NCI-H1436 (cell line): ENCODE measurements around the gene ZDHHC4.
A peak's percentile ranks its signal among the peaks of the same experiment; 100 is the strongest.
"Not testable (repeated sequence)": the region's sequence is repeated elsewhere in the genome, so short reads cannot be mapped to it uniquely, and the experiment has no call there.

Experiments used
- DNase-seq: peaks from one replicate; lab custom pipeline; 2025; lab: John Stamatoyannopoulos, UW

ZDHHC4 gene

DNA sequence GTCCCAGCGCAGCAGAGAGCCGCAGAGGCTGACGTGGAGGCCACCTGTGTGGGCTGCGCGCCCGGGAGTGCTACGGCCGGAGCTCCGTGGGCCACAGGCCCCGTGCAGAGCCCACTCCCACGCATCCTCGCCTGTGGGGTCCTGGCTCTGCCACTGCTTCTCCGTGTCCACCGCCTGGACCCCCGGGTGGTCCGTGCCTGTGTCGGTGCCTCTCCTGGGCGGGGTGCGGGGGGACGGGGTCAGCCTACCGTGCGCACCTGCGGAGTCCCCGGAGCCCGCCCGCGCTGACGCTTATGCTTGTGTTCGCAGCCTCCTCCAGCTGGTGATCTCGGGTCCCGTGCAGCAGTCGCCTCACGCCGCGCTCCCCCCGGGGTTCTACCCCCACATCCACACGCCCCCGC is 30.4 kb downstream of the ZDHHC4 start:
- no peak for DNase-seq

DNA sequence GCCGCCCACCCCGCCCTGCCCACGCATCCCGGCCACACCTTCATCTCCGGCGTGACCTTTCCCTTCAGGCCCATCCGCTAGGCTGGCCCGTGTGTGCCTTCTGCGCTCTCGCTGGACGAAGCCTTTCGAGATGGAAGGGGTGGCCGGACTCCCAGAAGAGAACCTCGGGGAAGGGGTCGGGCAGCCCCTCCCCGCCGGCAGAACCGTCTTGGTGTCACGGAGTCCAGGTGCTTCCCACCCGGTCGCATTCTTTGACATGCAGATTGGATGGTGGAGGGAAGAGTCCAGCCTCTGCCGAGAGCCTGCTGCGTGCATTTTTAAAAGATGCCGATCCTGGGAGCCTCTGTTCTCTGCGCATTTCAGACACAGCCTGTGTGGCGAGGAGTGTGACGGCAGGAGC is 30.8 kb downstream of the ZDHHC4 start:
- no peak for DNase-seq

GRCh38 chr7:6608794-6609193 is 31.5 kb downstream of the ZDHHC4 start:
- DNase-seq, result no peak

- DNase-seq, result no peak
These were observed 35.6 kb downstream of the ZDHHC4 start for GRCh38 chr7:6612819-6613218.

DNA sequence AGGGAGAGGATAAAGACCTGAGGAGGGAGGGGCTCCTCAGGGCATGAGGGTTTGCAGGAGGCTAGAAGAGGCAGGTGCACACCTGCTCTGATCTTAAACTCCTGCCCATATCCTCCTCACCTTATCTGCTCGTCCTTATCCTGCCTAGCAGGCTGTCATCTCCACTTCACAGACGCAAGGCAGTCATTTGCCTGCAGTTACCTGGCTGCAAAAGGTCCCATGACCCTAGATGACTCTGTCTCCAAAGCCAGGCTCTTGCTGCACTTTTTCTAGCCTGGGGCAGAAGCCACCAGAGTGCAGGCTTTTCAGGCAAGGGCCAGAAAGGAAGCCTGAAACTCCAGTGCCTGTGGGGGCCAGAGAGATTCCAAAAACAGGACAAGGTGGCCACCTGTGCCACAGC is 36.5 kb downstream of the ZDHHC4 start:
- no peak for DNase-seq

- peak; percentile 42 for DNase-seq
These were observed 37.9 kb downstream of the ZDHHC4 start, which contains the start of gene ZNF853 for GRCh38 chr7:6614953-6615722. Gene ZNF853 (plus strand): TSS chr7:6615610. CDS start chr7:6616175, 565 bp downstream.

DNA sequence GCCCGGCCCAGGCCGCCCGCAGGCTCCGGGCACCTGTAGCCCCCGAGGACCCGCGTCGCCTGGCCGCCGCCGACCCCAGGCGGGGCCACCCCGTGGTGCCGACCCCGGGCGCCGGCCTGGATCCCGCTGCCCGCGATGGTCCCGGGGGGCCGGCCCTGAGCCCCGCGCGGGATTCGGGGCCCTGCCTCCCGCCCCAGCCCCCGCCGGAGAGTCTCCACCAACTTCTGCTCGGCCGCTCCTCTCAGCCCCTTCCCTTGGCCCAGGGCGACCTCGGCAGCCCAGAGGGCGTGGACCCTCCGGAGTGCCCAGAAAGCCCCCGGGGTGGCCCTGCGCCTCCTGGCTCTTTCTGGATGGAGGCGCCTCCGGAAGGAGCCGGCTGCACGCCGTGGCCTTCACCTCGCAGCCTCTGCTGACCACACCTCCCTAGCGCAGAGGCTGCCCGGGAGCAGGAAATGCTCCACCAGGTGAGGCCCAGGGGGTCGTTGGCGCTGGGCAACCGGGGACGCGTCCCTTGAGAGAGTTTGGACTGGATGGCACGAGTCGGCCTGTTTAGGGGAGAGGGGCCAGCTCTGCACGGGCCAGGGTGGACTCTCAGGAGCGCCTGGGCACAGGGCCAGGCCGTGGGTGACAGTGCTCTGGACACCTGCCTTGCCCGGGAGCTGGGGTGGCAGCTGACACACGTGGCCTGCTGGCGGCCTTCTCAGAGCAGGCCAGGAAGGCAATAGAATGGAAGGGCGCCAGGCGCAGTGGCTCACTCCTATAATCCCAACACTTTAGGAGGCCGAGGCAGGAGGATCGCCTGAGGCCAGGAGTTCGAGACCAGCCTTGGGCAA is 38.7 kb downstream of the ZDHHC4 start:
- no peak for DNase-seq

DNA sequence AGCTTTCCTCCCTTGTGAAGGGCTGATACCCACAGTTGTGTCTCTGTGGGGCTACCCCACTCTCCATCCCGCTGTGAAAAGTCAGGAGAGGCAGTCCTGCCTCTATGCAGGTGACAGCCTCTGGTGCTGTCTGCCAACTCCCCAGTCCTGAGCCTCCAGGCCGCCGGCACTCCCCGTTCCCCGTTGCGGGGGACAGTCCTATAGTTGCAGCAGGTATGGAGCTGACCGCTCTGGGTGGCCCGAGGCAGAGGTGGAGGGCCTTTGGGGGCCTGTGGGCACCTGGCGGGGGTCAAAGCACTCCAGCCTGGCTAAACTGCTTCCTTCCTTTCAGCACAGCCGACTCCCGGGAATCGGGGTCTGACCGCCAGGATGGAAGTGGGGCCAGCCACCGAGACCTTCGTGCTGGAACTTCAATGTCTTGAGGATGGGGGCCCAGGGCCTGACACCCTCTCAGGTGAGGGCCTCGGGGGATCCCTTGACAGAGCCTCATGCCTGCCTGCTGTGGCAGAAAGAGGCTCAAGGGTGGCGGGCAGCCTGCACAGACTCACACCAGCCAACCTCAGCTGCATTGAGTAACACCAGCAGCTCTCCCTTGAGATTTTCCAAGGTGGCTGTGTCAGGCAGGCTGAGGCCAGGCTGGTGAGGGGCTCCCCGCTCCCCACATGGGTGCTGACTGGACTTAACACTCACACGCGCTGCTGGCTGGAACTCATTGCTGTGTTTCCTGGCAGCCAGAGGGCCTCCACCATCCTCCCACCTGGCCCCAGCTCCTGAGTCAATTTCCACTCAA is 39.8 kb downstream of the ZDHHC4 start:
- DNase-seq, result no peak

- DNase-seq, result no peak
These were observed 41.4 kb downstream of the ZDHHC4 start for GRCh38 chr7:6618621-6619020.

DNA sequence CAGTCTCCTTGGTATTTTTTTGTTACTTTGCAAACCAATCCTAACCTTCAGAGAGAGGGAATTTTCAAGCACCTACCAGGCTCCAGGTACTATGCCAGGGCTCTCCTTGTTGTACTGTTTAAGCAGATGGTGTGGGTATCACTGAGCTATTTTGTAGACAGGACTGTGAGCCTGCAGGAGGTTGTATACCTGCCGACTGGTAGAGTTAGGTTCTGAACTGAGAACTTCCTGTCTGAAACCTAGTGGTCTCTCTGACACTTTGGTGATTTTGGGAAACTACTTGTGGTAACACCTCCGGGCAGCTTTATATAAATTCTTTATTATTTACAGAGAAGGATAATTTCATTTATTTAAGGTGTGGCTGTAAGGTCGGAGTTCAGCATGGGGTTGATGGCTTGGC is 42.7 kb downstream of the ZDHHC4 start:
- DNase-seq, result no peak

DNA sequence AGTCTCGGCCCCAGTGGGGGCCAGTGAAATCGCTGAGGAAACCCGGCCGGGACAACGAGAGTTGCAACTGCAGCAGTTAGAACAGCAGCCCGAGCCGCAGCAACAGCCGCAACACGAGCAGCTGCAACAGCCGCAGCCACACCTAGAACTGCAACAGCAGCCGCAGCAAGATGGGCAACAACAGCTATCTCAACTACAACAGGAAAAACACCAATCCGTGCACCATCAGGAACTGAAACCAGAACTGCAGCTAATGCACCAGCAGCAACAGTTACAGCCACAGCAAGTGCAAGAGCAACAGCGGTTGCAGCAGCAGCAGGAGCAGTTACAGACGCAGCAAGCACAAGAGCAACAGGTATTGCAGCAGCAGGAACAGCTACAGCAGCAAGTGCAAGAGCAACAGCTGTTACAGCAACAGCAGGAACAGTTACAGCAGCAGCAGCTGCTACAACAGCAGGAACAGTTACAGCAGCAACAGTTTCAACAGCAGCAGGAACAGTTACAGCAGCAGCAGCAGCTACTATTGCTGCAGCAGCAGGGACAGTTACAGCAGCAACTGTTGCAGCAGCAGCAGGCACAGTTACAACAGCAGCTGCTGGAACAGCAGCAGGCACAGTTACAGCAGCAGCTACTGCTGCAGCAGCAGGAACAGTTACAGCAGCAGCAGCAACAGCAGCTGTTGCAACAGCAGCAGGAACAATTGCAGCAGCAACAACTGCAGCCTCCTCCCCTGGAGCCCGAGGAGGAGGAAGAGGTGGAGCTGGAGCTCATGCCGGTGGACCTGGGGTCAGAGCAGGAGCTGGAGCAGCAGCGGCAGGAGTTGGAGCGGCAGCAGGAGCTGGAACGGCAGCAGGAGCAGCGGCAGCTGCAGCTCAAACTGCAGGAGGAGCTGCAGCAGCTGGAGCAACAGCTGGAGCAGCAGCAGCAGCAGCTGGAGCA is 44.2 kb downstream of the ZDHHC4 start:
- DNase-seq, result no peak

- no peak for DNase-seq
These were observed 45.0 kb downstream of the ZDHHC4 start for GRCh38 chr7:6622134-6622710.

DNA sequence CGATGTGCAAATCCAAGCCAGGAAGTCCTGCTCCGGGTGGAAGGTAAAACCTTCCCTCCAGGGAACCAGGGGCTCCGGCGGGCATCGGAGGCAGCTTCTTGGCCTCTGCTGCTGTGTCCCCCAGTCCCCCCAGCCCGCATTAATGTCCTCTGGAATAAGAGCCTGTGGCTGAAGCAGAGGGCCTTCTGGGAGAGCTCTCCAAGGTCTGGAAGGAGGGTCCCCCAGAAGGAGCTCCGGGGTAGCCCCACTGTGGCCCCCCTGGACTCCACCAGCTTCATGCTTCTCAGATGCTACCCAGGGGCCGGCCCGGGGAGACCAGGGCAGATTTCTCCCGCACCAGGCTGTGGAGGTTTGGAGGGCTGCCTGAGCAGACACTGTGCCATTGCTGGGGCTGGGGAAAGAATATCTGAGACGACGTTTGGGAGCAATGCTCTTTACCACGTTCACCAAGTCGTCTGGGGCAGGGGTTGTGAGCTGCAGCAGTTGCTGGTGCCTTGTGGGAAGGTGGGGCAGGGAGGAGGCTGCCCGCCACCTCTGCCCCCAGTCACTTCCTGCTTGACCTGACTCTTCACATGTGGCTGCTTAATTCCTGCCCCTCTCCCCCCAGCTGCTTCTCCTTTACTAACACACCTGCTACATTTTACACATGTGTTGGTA is 46.5 kb downstream of the ZDHHC4 start:
- DNase-seq, result no peak

DNA sequence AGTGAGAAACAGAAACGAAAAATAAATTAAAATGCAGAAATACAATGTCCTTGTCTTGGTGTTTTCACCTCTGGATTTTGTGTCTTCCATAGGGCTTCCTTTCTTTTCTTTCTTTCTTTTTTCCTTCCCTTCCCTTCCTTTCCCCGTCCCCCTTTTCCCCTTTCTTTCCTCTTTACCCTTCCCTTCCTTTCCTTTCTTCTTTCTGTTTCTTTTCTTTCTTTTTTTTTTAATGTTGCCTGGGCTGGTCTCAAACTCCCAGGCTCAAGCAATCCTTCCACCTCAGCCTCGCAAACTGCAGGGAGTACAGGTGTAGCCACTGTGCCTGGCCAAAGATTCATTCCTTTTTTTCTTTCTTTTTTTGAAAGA is 47.0 kb downstream of the ZDHHC4 start:
- no peak for DNase-seq

DNA sequence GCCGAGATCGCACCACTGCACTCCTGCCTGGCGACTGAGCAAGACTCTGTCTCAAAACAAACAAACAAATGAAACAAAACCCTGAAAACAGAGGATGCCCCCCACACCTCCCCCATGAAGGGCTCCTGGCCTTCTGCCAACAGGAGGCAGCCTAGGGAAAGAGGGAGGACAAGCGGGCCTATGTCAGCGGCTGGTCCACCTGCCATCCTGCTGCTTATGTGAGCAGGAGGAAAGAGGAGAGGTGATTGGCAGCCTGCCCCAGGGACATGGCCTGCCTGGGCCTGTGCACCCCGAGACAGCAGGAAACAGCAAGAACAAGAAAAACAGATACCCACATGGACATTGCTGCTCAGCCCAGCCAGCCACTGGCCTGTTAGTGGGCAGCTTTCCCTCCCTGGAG is 50.8 kb downstream of the ZDHHC4 start:
- DNase-seq, result peak; percentile 41

DNA sequence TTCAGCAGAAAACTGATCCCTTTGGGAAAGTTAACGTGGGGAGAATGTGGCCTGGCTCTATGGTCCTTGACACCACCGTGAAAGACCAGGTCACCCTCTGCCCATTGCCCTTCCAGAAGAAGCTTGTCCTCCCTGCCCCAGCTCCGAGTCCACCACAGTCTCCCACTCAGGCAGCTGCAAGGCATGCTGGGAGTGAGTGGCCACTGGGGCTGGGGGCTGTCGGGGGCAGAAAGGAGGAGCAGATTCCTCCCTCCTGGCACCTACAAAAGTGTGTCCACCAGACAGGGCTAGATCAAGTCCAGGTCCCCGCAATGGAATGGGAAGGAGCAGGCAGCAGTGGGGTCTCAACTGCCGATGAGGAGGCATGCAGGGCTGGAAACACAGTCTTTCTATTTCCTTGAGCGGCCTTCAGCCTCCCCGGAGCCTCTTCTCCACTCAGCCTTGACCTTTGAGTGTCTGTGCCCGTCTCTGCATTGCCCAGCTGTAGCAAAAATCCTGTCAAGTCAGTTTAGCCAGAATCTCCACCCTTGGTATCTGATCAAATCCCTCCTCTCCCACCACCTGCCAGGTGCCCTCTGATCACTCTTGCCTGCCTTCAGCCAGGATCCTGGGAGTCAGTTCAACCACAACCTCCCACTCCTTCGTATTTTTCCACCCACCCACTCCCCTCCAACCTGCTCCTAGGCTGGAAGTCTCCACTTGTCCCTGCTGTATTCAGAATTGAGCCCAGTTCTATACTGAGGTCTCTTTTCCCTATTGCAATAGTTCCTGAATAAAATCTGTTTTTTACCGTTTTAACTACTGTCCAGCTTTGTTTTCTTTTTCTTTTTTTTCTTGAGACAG is 53.0 kb downstream of the ZDHHC4 start:
- no peak for DNase-seq

DNA sequence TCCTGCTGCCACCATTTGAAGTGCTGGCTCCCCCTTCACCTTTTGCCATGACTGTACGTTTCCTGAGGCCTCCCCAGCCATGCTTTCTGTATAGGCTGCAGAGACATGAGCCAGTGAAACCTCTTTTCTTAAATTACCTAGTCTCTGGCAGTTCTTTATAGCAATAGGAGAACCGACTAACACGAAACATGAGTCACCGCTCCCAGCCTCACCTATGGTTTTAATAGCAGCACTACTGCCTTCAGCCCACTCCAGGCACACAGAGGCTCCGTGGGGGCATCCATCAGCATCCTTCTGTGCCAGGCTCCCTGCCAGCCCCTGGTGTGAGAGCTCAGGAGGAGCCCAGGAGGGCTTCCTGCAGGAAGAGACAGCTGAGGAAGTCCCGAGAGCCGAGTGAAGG is 54.4 kb downstream of the ZDHHC4 start:
- DNase-seq, result no peak

- DNase-seq, result no peak
These were observed 56.8 kb downstream of the ZDHHC4 start for GRCh38 chr7:6634021-6634420.

DNA sequence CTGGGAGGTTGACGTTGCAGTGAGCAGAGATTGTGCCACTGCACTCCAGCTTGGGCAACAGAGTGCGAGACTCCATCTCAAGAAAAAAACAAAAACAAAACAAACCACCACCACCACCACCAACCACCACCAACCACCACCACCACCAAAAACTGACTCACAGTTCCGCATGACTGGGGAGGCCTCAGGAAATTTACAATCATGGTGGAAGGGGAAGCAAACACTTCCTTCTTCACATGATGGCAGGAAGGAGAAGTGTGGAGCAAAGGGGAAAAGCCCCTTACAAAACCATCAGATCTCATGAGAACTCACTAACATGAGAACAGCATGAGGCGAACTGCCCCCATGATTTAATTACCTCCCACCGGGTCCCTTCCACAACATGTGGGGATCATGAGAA is 57.7 kb downstream of the ZDHHC4 start:
- not testable (repeated sequence) for DNase-seq
